ENCODE results near the gene BABAM2.

DNA sequence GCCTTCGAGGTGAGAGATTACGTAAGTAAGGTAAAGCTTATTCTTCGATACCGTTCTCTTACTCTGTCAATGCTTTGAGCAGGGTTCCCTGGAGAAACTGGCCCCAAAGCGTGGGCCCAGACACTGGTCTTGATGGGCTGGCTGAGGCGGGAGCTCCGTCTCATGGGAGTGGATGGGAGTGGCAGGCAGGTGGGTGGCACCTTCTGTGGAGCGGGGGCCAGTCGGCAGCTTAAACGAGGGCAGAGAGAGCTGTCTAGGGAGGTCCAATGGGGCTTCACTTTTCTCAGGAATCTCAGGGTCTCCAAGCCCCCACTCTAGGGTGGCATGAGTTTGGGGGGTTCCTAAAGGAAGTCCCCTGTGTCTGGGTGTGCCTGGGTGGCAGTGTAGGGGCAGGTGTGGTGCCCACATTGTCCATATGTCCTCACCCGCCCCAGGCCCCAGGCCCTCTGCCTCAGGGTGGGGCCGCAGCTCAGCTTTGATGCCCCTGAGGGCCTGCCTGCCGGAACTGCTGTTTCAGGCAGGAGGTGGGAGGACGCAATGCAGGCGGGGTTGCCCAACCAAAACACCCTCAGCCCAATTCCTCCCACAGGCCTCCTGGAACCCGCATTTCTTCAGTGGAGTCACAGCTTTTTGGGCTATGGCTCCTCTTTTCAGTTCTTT, 469.7 kb downstream of the BABAM2 start:
- TF ChIP-seq, protein P1, sequence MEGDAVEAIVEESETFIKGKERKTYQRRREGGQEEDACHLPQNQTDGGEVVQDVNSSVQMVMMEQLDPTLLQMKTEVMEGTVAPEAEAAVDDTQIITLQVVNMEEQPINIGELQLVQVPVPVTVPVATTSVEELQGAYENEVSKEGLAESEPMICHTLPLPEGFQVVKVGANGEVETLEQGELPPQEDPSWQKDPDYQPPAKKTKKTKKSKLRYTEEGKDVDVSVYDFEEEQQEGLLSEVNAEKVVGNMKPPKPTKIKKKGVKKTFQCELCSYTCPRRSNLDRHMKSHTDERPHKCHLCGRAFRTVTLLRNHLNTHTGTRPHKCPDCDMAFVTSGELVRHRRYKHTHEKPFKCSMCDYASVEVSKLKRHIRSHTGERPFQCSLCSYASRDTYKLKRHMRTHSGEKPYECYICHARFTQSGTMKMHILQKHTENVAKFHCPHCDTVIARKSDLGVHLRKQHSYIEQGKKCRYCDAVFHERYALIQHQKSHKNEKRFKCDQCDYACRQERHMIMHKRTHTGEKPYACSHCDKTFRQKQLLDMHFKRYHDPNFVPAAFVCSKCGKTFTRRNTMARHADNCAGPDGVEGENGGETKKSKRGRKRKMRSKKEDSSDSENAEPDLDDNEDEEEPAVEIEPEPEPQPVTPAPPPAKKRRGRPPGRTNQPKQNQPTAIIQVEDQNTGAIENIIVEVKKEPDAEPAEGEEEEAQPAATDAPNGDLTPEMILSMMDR (IDR thresholded peaks at IDR 0.05 in 2 of 3, conservative IDR thresholded peaks at IDR 0.05 in 1 of 3; ENCODE audit: control insufficient read depth in 2 of 3, extremely low read depth in 1 of 3, insufficient read depth in 1 of 3, low read depth in 3 of 3, low read length in 3 of 3), result no peak
- TF ChIP-seq, protein P2, sequence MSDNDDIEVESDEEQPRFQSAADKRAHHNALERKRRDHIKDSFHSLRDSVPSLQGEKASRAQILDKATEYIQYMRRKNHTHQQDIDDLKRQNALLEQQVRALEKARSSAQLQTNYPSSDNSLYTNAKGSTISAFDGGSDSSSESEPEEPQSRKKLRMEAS (IDR thresholded peaks at IDR 0.05; ENCODE audit: low read depth, low read length), result no peak
- TF ChIP-seq EZH2 (IDR thresholded peaks at IDR 0.05; ENCODE audit: borderline replicate concordance, control insufficient read depth, low read depth, low read length), result no peak
- no peak for TF ChIP-seq TCF12 (IDR thresholded peaks at IDR 0.05; ENCODE audit: low read depth, low read length)
- TF ChIP-seq BRCA1 (IDR thresholded peaks at IDR 0.05; ENCODE audit: low read depth, low read length), result no peak
- TF ChIP-seq RFX5 (IDR thresholded peaks at IDR 0.05; ENCODE audit: low read depth, low read length), result no peak
- no peak for TF ChIP-seq REST (IDR thresholded peaks at IDR 0.05; ENCODE audit: low read depth, low read length)
- no peak for TF ChIP-seq MYC (IDR thresholded peaks at IDR 0.05; ENCODE audit: insufficient read depth, insufficient read length, insufficient replicate concordance, low read length, severe bottlenecking)
